SK-N-SH (cell line): ENCODE measurements around the gene PKN1. TPM values are rescaled to one million over a fixed set of nuclear protein-coding genes. Genes with fewer than 3 reads are reported as not detected.
"Not testable (repeated sequence)": the region's sequence is repeated elsewhere in the genome, so short reads cannot be mapped to it uniquely, and the experiment has no call there.

Source experiments
- CTCF ChIA-PET: fragments of 300-600, 350-600 bp; formaldehyde crosslinking; extraction: SDS; loops from one replicate; lab custom pipeline; 2021; lab: Yijun Ruan, JAX
- POLR2A ChIA-PET: fragments of 350-600 bp; sonication (Branson Sonifier 250); formaldehyde crosslinking; extraction: SDS; loops from one replicate; lab custom pipeline; 2020; ENCODE audit warnings: antibody characterized with exemption, inconsistent platforms; lab: Yijun Ruan, JAX
- DNase-seq: peaks from one replicate; pipeline ENCODE4 v3.0.0; 2012
- H2AFZ ChIP-seq: fragments of 200-600 bp; sonication (generic); 2 replicates; pipeline ENCODE4 v1.8.1; 2016; ENCODE audit warnings: antibody characterized with exemption, mild to moderate bottlenecking, low read depth
- H3F3A ChIP-seq: fragments of 200-600 bp; sonication (generic); replicated peaks from 2 replicates; pipeline ENCODE3; 2016; ENCODE audit warnings: antibody characterized with exemption, mild to moderate bottlenecking; ENCODE audit not compliant: insufficient read depth
- H3K27ac ChIP-seq, 2 experiments: fragments of 200-500 bp in 1 of 2; fragments of 200-600 bp in 1 of 2; sonication (Bioruptor generic) in 1 of 2; sonication (generic), shearing (Covaris generic) in 1 of 2; 2 replicates each; pipeline versions ENCODE4 v1.5.1 to v1.6.1; 2014 to 2016; ENCODE audit warnings: low read depth in 2 of 2, inconsistent platforms in 1 of 2, low read length in 1 of 2, mild to moderate bottlenecking in 1 of 2, mixed read lengths in 1 of 2
- H3K27me3 ChIP-seq: fragments of 200-600 bp; sonication (generic), shearing (Covaris generic); 2 replicates; pipeline ENCODE4 v1.6.1; 2016; ENCODE audit warnings: mixed run types; ENCODE audit not compliant: insufficient read depth
- H3K36me3 ChIP-seq, 2 experiments: fragments of 200-500 bp in 1 of 2; fragments of 200-600 bp in 1 of 2; sonication (Bioruptor generic) in 1 of 2; sonication (generic) in 1 of 2; replicated peaks in 1 of 2; 2 replicates each; pipeline versions ENCODE3 to v1.5.1; 2014 to 2016; ENCODE audit warnings: low read length in 1 of 2, mild to moderate bottlenecking in 1 of 2; ENCODE audit not compliant: insufficient read depth in 2 of 2, control insufficient read depth in 1 of 2
- H3K4me1 ChIP-seq, 2 experiments: fragments of 200-500 bp in 1 of 2; fragments of 200-600 bp in 1 of 2; sonication (Bioruptor generic) in 1 of 2; sonication (generic), shearing (Covaris generic) in 1 of 2; 2 replicates each; pipeline versions ENCODE4 v1.5.1 to v1.6.1; 2014 to 2016; ENCODE audit warnings: low read depth in 1 of 2, low read length in 1 of 2, mixed run types in 1 of 2; ENCODE audit not compliant: insufficient read depth in 2 of 2, control insufficient read depth in 1 of 2
- H3K4me2 ChIP-seq: fragments of 200-600 bp; sonication (generic), shearing (Covaris generic); 2 replicates; pipeline ENCODE4 v1.6.1; 2017; ENCODE audit warnings: mixed run types
- H3K4me3 ChIP-seq, 2 experiments: fragments of 200-500 bp in 1 of 2; fragments of 200-600 bp in 1 of 2; sonication (Bioruptor generic) in 1 of 2; sonication (generic), shearing (Covaris generic) in 1 of 2; 2 replicates each; pipeline versions ENCODE4 v1.5.1 to v1.8.1; 2014 to 2016; ENCODE audit warnings: low read depth in 2 of 2, inconsistent platforms in 1 of 2, low read length in 1 of 2, mild to moderate bottlenecking in 1 of 2, mixed read lengths in 1 of 2, moderate library complexity in 1 of 2
- H3K79me2 ChIP-seq: fragments of 200-600 bp; sonication (generic); 2 replicates; pipeline ENCODE4 v1.8.1; 2017; ENCODE audit warnings: mild to moderate bottlenecking; ENCODE audit not compliant: insufficient read depth
- H3K9ac ChIP-seq: fragments of 200-600 bp; sonication (generic); 2 replicates; pipeline ENCODE4 v1.6.1; 2017; ENCODE audit warnings: mixed run types
- H3K9me2 ChIP-seq: fragments of 200-600 bp; sonication (generic); 2 replicates; pipeline ENCODE4 v1.6.1; 2017; ENCODE audit warnings: mixed run types
- H3K9me3 ChIP-seq: fragments of 200-600 bp; sonication (generic); 2 replicates; pipeline ENCODE4 v1.6.1; 2017; ENCODE audit warnings: mixed run types, mild to moderate bottlenecking, moderate library complexity
- H4K20me1 ChIP-seq: fragments of 200-600 bp; sonication (generic); 2 replicates; pipeline ENCODE4 v1.6.1; 2017; ENCODE audit warnings: mild to moderate bottlenecking, mixed run types; ENCODE audit not compliant: insufficient read depth
- EZH2phosphoT487 ChIP-seq: fragments of 200-600 bp; sonication (generic); IDR thresholded peaks from 2 replicates; pipeline ENCODE4 v1.6.1; 2017; ENCODE audit warnings: low read depth, mixed run types, mild to moderate bottlenecking, antibody characterized with exemption, moderate library complexity, borderline replicate concordance
- FOSL2 ChIP-seq: IDR thresholded peaks from 2 replicates; pipeline ENCODE4 v1.4.0; 2012; ENCODE audit warnings: low read depth, mild to moderate bottlenecking, moderate library complexity, borderline replicate concordance
- GABPA ChIP-seq: IDR thresholded peaks from 2 replicates; pipeline ENCODE4 v1.4.0; 2012; ENCODE audit warnings: low read depth, mild to moderate bottlenecking
- MEF2A ChIP-seq: IDR thresholded peaks from 2 replicates; pipeline ENCODE4 v1.4.0; 2012; ENCODE audit warnings: low read depth, borderline replicate concordance
- NFIC ChIP-seq: IDR thresholded peaks from 2 replicates; pipeline ENCODE4 v1.4.0; 2012; ENCODE audit warnings: borderline replicate concordance
- PBX3 ChIP-seq: IDR thresholded peaks from 2 replicates; pipeline ENCODE4; 2012
- POLR2AphosphoS5 ChIP-seq: IDR thresholded peaks from 2 replicates; pipeline ENCODE4 v1.6.1; 2012; ENCODE audit warnings: low read depth, low read length
- RAD21 ChIP-seq: IDR thresholded peaks from 2 replicates; pipeline ENCODE4 v1.6.1; 2012; ENCODE audit warnings: mild to moderate bottlenecking, low read length
- RCOR1 ChIP-seq: fragments of 150-350 bp; IDR thresholded peaks from 2 replicates; pipeline ENCODE4 v1.6.1; 2017; ENCODE audit warnings: antibody characterized with exemption, low read length
- WGBS: methylation state at CpG from one replicate; pipeline ENCODE4 v1.1.6; 2017; ENCODE audit warnings: low lambda C conversion rate; 5-methylcytosine and 5-hydroxymethylcytosine counted together
- polyA plus RNA-seq, 3 experiments: library from polyadenylated mRNA; depleted of rRNA; stranded (reverse); fragments of >200 nt; gene quantifications; 2 replicates each; pipeline ENCODE4 v1.2.3, GENCODE V29; 2012

The PKN1 gene
- polyA plus RNA-seq, 1 of the 3 experiments (the other 2 are of a cell fraction): 99.6 TPM

- Histone ChIP-seq H3F3A (peaks cover 12% of the 10 kb centered on the region), H3K9me3 (no peaks in the 10 kb centered on the region), H3K36me3 (no peaks in the 10 kb centered on the region), H3K4me1 (peaks cover 0 to 7% of the 10 kb centered on the region in 2 experiments; a peak in 1 of 4 replicates), H3K27me3 (no peaks in the 10 kb centered on the region), H2AFZ (no peak overlapping the region), H4K20me1 (no peaks in the 10 kb centered on the region), H3K4me3 (no peak overlapping the region), H3K9me2 (no peaks in the 10 kb centered on the region), H3K9ac (no peak overlapping the region), H3K4me2 (no peak overlapping the region), H3K27ac (no peak overlapping the region), H3K79me2 (no peaks in the 10 kb centered on the region)
- CTCF ChIA-PET: no interaction called here
- DNase-seq: no peak
- POLR2A ChIA-PET: interaction anchor here (0.6 kb wide), 1 partner anchor 11 kb away, joined by 5 read pairs; no protein-coding TSS in a partner anchor
- TF ChIP-seq RAD21 (no peak), MEF2A (no peak), NFIC (no peak), FOSL2 (peak; percentile 50; the same call in 1 of the 2 replicates), PBX3 (no peak), POLR2AphosphoS5 (no peak)
- WGBS: 79% methylated on average over 23 of the region's 26 CpGs
Observed at GRCh38 chr19:14402332-14403144, 30.6 kb upstream of the PKN1 start.

GRCh38 chr19:14403145-14403930, 29.8 kb upstream of the PKN1 start:
- H3K79me2 ChIP-seq, H3K9ac ChIP-seq, H3K27me3 ChIP-seq, H3K36me3 ChIP-seq, H3K4me3 ChIP-seq, H3K27ac ChIP-seq, DNase-seq, H2AFZ ChIP-seq, H4K20me1 ChIP-seq, H3K9me2 ChIP-seq, H3K9me3 ChIP-seq, H3K4me1 ChIP-seq, H3K4me2 ChIP-seq, POLR2A ChIA-PET: not testable (repeated sequence)
- CTCF ChIA-PET: interaction anchor here (3.5 kb wide), 1 partner anchor 12 kb away, joined by 31 read pairs; no protein-coding TSS in a partner anchor
- 95% methylated on average over 15 of the region's 15 CpGs for WGBS
- peaks cover 16% of the 10 kb centered on the region for H3F3A ChIP-seq

- ChIA-PET CTCF (interaction anchor here (2.5 to 3.5 kb wide), 2 partner anchors 11 to 256 kb away, joined by 10 to 31 read pairs; no protein-coding TSS in a partner anchor), POLR2A (interaction anchor here (0.6 kb wide), 1 partner anchor 464 kb away, joined by 3 read pairs; no protein-coding TSS in a partner anchor)
- 89% methylated on average over 5 of the region's 9 CpGs for WGBS
- H3F3A ChIP-seq: peaks cover 16% of the 10 kb centered on the region
- DNase-seq: no peak
- TF ChIP-seq NFIC: no peak
- TF ChIP-seq GABPA: no peak
- no peak for TF ChIP-seq EZH2phosphoT487
- TF ChIP-seq RCOR1: no peak
- peaks cover 0 to 16% of the 10 kb centered on the region in 2 experiments for H3K36me3 ChIP-seq
- H3K9me2 ChIP-seq: no peaks in the 10 kb centered on the region
- H3K27me3 ChIP-seq: no peaks in the 10 kb centered on the region
- no peak overlapping the region for H3K27ac ChIP-seq
- H3K79me2 ChIP-seq: no peaks in the 10 kb centered on the region
- H3K4me2 ChIP-seq: no peak overlapping the region
- H3K4me3 ChIP-seq: no peak overlapping the region
- no peaks in the 10 kb centered on the region for H3K9me3 ChIP-seq
- no peak overlapping the region for H3K9ac ChIP-seq
- no peaks in the 10 kb centered on the region; the same call in 1 of the 2 replicates for H4K20me1 ChIP-seq
- peaks cover 0 to 7% of the 10 kb centered on the region in 2 experiments; a peak in 1 of 4 replicates for H3K4me1 ChIP-seq
- H2AFZ ChIP-seq: no peak overlapping the region
Observed at GRCh38 chr19:14404312-14404711, 28.8 kb upstream of the PKN1 start.
